CD4-positive, alpha-beta T cell treated with Interleukin-4 for 1 hour (primary cell): ENCODE results near the gene PSME4.
"Not testable (repeated sequence)": the region's sequence is repeated elsewhere in the genome, so short reads cannot be mapped to it uniquely, and the experiment has no call there.

Experiments
- DNase-seq, 2 donors: peaks; one replicate each; pipeline ENCODE4 v3.0.0-alpha.2; 2020 to 2022

Gene PSME4

DNA sequence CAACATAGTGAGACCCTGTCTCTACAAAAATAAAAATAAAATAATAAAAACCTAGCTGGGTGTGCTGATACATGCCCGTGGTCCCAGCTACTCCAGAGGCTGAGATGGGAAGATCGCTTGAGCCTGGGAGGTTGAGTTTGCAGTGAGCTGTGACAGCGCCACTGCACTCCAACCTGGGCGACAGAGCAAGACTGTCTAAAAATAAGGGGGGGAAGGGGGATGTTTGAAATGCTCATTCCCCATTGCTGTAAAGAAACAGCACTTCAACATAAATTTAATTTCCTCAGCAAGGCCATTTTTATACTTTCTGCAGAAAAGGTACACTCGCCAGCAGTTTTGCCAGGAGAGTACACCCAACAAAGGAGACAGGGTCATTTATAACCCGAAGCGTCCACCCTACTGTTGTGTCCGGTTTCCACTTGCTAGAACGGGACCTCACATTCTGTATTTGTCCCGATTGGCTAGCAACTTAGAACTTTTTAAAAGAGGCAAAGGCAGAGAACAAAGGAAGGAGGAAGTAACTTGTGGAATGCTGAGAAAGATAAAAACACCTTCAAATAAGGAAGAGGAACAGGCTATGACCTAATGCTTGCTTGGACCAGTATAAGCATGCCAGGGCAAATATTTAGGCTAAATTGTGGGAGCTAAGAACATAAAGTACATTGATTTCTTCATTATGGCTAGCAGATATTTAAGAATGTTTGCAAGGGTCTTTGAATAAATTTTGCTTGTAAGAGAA, 9.1 kb downstream of the PSME4 start:
- not testable (repeated sequence) for DNase-seq

DNA sequence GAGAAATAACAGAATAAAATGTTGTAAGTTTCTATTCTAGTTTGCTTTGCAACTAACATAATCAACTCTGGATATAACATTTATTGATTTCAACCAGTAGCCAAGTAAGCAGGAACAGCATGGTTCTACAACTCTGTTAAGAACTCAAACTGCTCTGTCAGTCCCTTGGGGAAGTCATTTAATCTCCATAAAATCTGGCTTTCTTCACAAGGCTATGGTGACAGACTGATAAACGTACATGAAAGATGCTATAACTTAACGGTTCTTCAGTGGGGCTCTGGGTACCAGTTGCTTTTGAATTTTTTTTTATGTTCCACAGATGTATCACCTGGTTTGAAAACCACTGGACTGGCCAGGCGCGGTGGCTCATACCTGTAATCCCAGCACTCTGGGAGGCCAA, 10.3 kb downstream of the PSME4 start:
- no peak for DNase-seq

DNA sequence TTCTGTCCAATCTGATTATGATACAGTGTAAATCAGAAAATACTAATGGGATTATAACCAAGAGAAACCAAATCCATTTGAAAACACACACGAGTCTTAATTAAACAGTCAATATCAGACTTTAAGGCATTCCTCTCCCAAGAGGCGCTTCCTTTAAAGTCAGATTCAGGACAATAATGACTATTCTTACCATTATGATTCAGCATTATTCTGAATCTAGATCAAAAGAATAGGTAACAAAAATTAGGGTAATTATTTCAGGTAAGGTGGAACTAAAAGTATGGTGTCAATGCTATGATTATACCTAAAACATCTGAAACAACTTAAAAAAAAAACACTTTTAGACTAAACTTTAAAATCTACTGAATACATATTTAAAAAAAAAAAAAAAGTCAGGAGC, 12.3 kb downstream of the PSME4 start:
- no peak for DNase-seq

DNA sequence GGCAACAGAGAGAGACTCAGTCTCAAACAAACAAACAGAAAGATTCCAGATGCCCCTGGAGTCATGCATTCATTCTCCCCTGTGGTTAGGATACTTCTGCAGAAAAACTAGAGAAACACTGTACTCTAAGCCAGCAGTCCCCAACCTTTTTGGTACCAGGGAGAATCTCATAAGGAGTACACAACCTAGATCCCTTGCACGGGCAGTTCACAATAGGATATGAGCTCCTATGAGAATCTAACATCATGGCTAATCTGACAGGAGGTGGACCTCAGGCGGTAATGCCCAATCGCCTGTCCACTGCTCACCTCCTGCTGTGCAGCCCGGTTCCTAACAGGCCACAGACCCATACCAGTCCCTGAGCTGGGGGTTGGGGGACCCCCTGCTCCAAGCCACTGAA, 18.3 kb downstream of the PSME4 start:
- no peak for DNase-seq

DNA sequence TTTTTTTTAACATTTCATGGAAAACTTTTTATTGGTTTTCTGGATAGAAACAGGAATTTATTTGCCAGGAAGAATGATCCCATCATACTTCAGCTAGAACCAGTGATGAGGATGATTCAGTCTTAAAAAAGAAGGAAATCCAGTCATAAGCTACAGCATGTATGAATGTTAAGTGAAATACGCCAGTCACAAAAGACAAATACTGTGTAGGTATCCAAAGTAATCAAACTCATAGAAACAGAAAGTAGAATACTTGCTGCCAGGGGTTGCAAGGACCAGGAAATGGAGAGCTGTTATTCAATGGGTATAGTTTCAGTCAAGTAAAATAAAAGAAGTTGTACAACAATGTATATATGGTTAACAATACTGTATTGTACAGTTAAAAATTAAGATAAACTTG, 21.3 kb downstream of the PSME4 start:
- no peak for DNase-seq

DNA sequence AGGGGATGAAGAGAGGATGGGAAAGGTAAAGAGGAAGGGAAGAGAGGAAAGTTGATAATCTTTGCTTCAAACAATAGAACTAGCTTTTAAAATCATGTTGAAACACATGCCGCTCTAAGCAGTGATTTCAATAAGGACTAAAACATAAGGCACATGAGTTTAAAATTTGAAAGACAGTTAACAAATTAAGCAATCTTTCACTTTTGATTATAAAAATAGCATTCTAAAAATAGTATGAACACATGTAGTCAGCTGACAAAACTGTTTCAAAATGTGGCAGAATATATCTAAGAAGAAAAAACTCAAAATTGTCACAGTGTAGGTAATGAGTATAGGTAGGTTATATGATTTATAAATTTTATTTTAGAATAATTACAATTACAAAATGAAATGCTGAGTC, 25.3 kb downstream of the PSME4 start:
- DNase-seq = no peak

DNA sequence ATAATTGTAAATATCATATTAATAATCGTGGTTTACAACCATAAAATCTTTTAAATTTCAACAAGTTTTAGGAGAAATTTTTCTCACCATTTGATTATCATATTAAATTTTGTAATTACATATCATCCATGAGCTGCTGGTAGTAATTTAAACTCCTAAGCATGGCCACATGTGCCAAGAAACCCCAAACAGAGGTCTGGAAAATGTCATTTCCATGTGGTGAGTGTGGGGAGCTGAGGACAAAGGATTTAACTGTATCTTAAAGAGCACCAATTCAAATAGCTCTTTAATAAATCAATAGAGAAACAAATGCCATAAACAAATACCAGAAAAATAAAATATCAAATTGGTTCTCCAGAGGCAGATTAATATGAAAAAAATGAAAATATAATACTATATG, 26.3 kb downstream of the PSME4 start:
- no peak for DNase-seq

DNA sequence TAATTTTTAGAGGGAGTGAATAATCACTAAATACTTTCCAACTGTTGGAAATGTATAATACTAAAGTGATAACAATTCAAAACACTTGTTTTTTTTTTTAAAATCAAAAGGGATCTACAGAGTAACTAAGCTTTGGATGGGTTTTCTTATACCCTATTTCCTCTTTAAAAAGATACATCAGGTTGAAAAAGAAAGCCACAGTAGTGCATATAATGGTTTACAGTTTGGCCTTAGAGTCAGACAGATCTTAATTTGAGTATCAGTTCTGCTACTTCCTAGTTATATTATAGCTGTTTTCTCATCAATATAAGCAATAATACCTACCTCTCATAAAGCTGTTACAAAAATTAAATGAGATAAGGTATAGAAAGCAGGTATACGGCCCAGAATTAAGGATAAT, 28.5 kb downstream of the PSME4 start:
- no peak for DNase-seq

DNA sequence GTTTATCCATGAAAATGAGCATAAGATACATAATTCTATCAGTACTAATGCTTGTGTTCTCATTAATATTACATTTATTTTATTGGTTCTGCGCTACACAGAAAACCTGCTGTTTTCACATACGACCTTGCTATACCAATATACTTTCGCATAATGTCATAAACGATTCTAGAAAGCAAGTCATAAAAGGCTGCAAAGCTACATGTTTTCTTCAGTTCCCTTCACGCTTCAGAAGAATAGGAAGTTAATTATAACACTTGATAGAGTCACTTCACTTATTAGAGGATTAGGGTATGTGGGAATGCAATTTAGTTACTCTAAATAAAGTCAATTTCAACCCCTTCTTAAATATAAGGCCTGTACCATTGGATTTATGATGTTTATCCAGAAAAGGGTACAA, 29.0 kb downstream of the PSME4 start:
- DNase-seq = no peak

DNA sequence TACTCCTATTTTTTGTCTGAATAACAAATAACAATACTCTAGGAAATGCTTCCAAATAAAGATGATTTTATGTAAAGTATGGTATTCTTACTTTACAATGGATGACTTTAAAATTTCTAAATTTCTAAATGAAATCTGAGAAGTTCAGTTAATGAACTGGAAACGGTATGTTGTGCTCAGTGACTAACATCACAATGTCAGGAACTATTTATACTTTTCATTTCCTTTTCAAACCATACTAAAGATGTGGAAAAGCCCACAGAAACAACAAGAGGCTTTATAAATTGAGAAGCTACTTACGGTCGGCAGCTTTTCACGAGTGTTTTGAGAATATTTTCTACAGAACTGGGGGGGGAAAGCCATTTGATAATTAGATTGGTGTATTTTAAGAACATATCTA, 31.1 kb downstream of the PSME4 start:
- no peak for DNase-seq

DNA sequence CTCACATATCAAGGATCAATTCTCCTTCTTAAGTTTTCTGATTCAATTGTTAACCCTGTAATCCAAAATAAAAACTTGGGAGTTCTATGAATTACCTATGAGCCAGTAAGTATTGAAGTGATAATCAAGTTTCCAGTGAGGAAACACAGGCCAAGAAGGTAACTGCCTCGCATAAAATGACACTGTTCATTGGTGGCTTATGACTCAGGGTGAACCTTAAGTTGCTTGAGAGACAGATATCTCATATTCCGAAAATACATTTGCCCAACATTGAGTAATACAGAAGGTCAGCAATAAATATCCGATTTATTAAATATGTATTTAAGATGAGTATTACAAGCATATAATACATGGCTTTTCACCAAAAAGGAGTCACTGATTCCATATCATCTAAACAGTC, 31.9 kb downstream of the PSME4 start:
- DNase-seq = no peak

DNA sequence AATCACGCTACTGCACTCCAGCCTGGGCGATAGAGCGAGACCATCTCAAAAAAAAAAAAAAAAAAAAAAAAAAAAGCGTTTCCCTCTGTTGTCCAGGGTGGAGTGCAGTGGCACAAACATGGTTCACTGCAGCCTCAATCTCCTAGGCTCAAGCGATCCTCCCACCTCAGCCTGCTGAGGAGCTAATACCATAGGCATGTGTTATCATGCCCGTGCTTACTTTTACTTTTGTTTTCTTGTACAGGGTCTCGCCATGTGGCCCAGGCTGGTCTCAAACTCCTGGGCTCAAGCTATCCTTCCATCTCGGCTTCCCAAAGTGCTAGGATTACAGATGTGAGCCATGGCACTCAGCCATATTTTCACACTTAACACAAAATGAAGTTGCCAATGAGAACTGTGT, 37.5 kb downstream of the PSME4 start:
- no peak for DNase-seq

DNA sequence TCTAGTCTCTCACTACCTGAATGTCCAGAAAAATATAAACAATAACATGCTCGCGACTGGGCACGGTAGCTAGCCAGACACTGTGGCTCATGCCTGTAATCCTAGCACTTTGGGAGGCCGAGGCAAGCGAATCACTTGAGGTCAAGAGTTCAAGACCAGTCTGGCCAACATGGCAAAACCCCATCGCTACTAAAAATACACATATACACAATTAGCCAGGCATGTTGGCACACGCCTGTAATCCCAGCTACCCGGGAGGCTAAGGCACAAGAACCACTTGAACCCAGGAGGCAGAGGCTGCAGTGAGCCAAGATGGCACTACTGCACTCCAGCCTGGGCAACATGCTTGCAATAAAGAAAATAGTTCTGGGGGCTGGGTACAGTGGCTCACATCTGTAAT, 44.5 kb downstream of the PSME4 start:
- DNase-seq = not testable (repeated sequence)

DNA sequence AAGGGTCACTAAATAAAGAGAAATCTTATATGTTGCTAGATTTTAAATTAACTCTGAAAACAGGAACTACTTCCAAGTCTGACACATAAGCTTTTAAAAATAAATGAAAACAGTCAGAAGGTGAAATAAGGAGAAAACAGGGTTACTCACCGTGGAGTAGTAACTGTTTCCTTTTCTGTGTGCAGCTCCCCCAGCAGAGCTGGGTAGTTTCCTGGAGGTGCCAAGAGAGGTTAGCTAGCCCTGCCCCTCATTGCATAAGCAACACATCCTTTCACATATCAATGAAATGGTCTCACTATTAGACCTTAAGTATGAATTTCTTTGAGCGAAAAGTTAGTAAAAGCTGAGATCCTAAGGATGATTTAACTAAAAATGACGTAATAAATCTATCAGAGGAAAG, 57.1 kb downstream of the PSME4 start:
- peak in 1 of 2 donors; percentile 3 for DNase-seq

DNA sequence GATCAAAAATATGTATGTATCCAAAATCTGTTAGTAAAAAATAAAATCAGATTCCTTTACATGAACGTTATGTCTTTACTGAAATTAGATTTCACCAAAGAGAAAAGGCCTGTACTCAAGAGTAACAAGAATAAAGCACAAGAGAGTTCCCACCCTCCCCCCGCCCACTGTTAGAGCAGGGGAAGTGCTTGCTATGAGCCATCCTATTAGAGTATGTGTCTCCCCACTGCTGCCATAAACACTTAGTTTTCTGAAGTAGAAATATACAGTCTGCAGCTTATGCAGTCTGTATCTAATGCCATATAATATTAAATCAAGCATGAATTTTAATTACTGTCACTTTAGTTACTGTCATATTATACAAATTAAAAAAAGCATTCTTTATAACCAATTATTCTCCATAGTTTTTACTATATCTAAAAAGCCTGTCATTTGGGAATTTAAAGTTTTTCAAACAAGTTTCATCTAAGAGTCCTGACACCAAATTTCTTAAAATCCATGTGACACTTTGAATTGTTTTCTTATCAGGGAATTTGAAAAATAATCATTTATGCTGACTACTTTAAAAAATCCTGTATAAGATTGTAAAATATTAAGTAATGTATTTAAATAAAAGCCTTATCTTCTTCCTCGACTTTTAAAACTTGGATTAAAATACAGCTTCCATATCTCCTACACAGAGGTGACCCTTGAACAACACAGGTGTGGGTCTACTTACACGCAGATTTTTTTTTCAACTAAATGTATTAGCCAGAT, 59.2 kb downstream of the PSME4 start:
- no peak for DNase-seq

DNA sequence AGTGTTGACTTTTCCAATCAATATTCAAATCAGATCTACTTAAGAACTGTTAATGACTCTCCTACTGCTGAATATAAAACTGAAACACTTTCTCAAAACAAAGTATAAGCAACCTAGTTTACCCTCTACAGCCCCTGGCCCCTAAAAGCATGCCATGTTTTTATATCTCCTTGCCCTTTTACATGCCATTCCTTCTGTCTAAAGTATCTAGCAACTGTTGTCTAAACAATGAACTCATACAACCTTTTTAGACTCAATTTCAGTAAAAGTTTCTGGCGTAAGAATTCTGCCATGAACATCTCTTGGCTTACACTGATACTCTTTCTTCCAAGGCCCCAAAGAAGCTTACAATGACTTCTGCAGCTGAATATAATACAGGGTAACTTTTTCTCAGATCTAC, 63.2 kb downstream of the PSME4 start:
- no peak for DNase-seq

DNA sequence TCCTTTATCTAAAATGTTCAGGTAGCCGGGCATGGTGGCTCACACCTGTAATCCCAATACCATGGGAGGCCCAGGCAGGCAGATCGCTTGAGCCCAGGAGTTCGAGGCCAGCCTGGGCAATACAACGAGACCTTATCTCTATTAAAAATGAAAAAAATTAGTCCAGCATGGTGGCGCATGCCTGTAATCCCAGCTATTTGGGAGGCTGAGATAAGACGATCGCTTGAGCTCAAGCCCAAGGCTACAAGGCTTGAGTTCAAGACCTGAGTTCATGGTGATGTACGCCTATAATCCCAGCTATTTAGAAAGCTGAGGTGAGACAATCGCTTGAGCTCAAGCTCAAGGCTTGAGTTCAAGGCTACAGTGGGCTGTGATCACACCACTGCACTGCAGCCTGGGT, 65.4 kb downstream of the PSME4 start:
- DNase-seq = no peak

DNA sequence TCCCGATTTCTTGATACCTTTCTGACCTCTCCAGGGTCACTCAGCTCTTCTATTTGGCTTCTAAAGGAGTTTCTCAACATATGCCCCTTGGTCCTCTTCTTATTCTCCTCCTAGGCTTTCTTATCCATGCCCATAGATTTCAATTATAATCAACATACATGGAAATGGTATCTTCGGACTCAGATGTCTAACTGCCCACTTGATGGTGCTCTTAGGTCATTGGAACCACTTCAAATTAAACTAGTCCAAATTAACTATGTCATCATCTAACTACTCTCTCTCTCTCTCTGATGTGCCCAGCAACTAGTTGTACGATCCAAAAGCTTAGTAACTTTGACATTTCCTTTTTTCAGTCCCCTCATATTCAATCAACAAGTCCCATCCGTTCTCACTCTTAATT, 67.8 kb downstream of the PSME4 start:
- no peak for DNase-seq

DNA sequence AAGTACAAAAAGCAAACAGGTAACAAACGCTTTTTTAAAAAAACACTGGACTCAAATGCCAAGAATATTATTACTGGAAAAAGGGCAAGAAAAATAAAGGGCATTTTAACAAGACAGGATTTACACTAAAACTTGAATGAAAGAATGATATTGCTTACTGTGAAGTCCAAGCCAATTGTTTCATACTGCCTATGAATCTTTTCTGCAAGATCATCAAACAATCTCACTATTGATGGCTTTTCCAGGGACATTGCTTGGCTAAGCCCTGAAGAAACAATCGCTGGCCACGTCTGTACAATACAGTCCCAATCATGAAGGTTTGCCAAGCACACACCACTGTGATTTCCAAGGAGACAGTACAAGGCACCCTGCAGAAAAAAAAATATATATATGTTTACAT, 69.6 kb downstream of the PSME4 start:
- DNase-seq = no peak

DNA sequence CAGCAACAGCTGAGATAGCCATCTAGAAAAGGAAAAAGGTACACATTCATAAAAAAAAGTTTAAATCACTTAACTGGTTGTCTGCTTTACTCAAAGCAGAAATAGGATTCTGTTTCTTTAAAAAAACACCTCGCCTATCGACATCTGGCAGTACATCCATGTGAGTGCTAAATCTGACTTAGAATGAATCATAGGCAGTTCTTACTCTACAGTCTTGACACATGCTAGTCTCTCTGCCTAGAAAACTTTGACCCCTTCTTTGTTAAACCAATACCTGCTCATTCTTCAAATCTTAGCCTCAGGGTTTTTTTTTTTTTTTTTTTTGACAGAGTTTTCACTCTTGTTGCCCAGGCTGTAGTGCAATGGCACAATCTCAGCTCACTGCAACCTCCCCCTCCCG, 73.9 kb downstream of the PSME4 start:
- no peak for DNase-seq

DNA sequence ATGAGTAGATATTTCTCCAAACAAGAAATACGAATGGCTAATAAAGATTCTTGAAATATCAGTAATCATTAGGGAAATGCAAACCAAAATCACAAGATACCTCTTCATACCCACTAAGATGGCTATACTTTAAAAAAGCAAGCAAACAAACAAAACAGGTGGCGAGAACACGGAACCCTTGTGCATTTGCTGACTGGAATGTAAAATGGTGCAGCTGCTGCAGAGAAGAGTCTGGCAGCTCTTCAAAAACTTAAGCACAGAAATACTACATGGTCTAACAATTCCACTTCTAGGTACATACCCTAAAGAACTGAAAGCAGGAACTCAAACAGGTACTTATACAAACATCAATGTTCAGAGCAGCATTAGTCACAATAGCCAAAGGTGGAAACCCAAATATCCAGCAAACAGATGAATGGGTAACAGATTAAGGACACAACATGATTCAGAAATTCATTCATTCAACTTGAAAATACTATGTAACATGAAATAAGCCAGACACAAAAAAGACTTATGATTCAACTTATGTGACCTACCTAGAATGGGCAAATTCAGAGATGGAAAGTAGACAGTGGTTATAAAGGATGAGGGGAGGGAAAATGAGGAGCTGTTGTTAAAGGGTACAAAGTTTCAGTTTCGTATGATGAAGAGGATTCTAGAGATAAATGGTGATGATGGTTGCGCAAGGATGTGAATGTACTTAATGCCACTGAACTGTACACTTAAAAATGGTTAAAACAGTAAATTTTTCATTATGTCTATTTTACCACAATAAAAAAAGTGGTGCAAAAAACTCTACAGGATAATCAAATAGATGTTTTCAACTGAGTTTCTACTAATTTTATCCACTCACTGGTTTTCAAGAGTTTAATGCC, 84.2 kb downstream of the PSME4 start:
- DNase-seq = no peak

DNA sequence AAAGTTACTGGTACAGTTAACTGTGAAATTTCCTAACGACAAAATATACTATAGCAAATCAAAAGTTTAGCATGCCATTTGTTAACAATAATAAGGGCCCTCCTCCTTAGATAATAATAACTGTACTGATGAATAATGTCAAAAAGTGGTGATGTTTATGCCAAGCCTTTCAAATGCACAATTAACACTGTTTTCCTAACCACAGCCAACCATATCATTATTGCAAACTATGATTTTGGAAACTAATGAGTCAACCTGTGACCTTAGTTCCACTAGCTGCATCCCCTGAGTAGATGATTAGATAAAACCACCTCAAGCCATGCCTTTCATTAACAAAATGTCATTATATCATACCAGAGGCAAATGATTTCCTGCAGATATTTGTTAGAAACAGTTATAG, 85.9 kb downstream of the PSME4 start:
- no peak for DNase-seq

DNA sequence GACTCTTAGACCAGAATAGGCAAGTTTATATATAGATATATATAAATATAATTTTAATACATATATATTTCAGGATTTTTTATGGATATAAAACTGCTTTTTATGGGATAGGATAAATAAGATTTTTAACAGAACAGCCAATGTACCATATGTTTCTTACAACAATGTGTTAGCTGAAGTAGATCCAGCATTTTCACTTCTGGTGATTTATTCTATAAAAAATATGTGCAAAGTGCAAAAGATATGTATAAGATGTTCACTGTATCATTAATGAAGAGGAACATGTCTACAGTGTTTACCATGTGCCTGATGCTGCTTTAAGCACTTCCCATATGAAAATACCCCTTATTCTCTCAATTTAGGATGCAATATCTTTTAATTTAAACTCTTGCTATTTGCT, 88.8 kb downstream of the PSME4 start:
- DNase-seq = no peak

DNA sequence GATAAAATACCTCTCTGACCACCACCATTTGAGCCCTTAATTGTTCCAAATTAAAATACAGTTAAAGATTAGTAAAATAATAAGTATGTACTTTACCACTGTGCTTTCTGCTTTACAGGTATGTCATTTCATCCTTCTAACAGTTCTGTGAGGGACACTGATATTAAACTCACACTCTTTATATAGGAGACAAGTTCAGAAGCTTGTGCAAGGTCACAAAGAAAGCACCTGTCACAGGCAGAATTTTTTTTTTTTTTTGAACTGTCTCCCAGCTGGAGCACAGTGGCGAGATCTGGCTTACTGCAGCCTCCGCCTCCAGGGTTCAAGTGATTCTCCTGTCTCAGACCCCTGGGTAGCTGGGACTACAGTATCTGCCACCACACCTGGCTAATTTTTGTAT, 89.4 kb downstream of the PSME4 start:
- DNase-seq = no peak
